Measurements from ENCODE around the gene ACSF3. TPM values are rescaled to one million over a fixed set of nuclear protein-coding genes. Genes with fewer than 3 reads are reported as not detected.
"Not testable (repeated sequence)": the region's sequence is repeated elsewhere in the genome, so short reads cannot be mapped to it uniquely, and the experiment has no call there.

The ACSF3 gene
- total RNA-seq, 1 donor from 2014 or later = 78.0 TPM

DNA sequence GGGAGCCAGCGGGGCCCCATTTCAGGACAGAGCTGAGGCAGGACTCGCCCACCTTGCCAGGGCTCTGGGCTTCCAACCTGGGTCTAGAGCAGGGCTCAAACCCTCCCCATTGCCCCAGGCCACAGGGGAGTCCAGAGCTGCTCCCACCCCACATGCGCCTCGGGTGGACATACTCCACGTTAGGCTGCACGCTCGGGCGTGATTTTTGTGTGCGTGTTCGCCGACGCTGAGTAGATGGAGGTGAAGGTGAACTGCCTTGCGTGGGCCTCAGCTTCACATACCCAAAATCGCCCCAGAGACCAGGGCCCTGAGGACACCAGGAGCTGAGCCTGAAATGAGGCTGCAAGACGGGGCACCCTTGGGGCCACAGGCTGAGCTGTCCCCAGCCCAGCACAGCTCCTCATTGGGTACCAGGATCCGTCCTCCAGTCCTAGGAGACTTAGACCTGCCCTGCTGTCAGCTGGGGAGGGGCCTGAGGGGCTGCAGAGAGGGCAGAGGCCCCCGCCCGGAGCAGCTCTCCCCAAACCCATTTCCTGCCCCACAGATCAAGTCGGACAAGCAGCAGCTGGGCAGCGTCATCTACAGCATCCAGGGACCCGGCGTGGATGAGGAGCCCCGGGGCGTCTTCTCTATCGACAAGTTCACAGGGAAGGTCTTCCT is 86.1 kb downstream of the ACSF3 start:
- Mint-ChIP-seq H3K27me3 (peaks cover 1% of the 10 kb centered on the region), H3K27ac (no peak overlapping the region), H3K4me3 (no peak overlapping the region), H3K9me3 (no peaks in the 10 kb centered on the region), H3K4me1 (no peaks in the 10 kb centered on the region), H3K36me3 (ENCODE audit: low read depth) (no peaks in the 10 kb centered on the region)
- no peak for DNase-seq
- POLR2A ChIA-PET = interaction anchor here (1.2 kb wide), 1 partner anchor 385 kb away, joined by 4 read pairs; no protein-coding TSS in a partner anchor
- intact Hi-C loops (cut with micrococcal nuclease) = loop anchor here (10.0 kb wide), 1 partner anchor 725 kb away; the partner anchor contains the start of gene ZFPM1
- ATAC-seq (ENCODE audit: low read depth) = no peak
- CTCF ChIA-PET = no interaction called here
- no peak for TF ChIP-seq CTCF (IDR thresholded peaks at IDR 0.05)

- no peak for ATAC-seq (ENCODE audit: low read depth)
Measured at GRCh38 chr16:89183463-89183862, 89.8 kb downstream of the ACSF3 start.

DNA sequence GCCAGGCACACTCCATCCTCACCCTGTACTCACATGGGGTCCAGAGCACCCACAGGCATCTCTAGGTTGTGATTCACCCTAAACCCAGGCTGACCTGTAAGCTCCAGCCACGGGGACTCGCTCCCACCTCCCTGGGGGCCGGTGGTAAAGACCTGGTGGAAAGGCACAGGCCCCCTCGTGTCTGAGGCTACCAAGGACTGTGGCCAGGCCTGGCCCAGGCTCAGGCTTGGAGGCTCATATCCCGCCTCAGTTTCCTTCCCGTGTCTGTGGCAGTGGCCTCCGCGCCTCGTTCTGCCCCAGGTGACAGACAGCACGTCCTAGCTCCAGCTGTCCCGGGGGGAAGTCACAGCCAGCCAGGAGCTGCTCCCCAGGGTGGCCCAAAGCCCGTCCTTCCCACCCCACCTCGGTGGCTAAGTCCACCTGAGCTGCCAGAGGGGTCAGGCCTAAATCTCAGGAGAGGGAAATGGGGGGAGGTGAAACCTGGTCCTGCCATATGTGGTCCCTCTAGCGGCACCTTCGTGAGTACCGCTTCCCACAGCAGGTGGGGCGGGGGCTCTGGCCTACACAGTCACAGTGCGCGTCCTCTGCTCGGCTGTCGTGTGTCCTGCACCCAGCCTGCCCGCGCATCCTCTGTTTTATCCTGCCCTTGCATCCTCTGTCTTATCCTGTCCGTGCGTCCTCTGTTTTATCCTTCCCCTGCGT is 90.5 kb downstream of the ACSF3 start:
- ChIA-PET CTCF (no interaction called here), POLR2A (no interaction called here)
- DNase-seq = no peak
- Mint-ChIP-seq H3K36me3 (ENCODE audit: low read depth) (no peaks in the 10 kb centered on the region), H3K9me3 (no peaks in the 10 kb centered on the region), H3K27ac (no peak overlapping the region), H3K4me3 (no peak overlapping the region), H3K27me3 (peaks cover 1% of the 10 kb centered on the region), H3K4me1 (no peaks in the 10 kb centered on the region)
- ATAC-seq (ENCODE audit: low read depth) = no peak
- TF ChIP-seq CTCF (IDR thresholded peaks at IDR 0.05) = no peak
- intact Hi-C loops (cut with micrococcal nuclease) = no loop called here

More at GRCh38 chr16:89183463-89183862, 89.8 kb downstream of the ACSF3 start:
- ChIA-PET POLR2A (no interaction called here), CTCF (no interaction called here)
- Mint-ChIP-seq H3K9me3 (no peaks in the 10 kb centered on the region), H3K27me3 (peaks cover 1% of the 10 kb centered on the region), H3K4me1 (no peaks in the 10 kb centered on the region), H3K36me3 (ENCODE audit: low read depth) (no peaks in the 10 kb centered on the region), H3K4me3 (no peak overlapping the region), H3K27ac (no peak overlapping the region)
- no peak for TF ChIP-seq CTCF (IDR thresholded peaks at IDR 0.05)
- DNase-seq = no peak
- intact Hi-C loops (cut with micrococcal nuclease) = no loop called here

GRCh38 chr16:89184677-89184932 is 91.0 kb downstream of the ACSF3 start:
- Mint-ChIP-seq H3K9me3 (no peaks in the 10 kb centered on the region), H3K4me1 (no peaks in the 10 kb centered on the region), H3K27ac (no peak overlapping the region), H3K27me3 (peaks cover 1% of the 10 kb centered on the region), H3K4me3 (no peak overlapping the region), H3K36me3 (ENCODE audit: low read depth) (no peaks in the 10 kb centered on the region)
- POLR2A ChIA-PET = no interaction called here
- no peak for ATAC-seq (ENCODE audit: low read depth)
- TF ChIP-seq CTCF (IDR thresholded peaks at IDR 0.05) = no peak
- no peak for DNase-seq
- intact Hi-C loops (cut with micrococcal nuclease) = no loop called here
- CTCF ChIA-PET = no interaction called here

DNA sequence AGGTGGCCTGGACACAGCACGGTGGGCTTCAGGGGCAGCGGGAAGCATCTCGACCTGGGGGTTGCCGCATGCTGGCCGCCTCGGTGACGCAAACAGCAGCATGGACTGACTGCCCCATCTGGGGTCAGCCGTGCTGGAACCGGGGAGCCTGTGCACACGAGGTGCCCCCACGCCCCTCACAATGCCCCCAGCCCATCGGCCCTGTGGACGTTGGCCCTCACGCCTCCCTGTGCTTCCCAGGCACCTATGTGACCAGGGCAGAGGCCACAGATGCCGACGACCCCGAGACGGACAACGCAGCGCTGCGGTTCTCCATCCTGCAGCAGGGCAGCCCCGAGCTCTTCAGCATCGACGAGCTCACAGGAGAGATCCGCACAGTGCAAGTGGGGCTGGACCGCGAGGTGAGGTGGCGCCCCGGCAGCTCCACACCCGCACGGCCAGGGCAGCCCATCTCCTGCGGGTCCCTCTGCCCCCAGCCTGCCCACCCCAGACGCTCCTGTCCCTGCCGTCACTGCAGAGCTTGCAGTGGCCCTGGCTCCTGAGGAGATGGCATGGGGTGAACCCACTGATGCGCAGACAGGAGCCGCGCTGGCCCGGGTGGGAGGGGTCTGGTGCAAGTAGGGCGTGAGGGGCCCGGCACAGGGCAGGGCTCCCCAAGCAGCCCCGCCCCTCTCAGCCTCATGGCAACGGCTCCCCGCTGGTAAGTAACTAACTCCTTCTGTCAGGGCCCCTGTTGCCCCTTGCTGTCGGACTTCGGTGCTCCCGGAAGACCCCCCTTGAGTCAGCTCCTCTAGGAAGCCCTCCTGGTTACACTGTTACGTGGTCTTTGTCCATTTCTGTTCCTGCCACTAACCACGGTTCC is 91.5 kb downstream of the ACSF3 start:
- POLR2A ChIA-PET = no interaction called here

DNA sequence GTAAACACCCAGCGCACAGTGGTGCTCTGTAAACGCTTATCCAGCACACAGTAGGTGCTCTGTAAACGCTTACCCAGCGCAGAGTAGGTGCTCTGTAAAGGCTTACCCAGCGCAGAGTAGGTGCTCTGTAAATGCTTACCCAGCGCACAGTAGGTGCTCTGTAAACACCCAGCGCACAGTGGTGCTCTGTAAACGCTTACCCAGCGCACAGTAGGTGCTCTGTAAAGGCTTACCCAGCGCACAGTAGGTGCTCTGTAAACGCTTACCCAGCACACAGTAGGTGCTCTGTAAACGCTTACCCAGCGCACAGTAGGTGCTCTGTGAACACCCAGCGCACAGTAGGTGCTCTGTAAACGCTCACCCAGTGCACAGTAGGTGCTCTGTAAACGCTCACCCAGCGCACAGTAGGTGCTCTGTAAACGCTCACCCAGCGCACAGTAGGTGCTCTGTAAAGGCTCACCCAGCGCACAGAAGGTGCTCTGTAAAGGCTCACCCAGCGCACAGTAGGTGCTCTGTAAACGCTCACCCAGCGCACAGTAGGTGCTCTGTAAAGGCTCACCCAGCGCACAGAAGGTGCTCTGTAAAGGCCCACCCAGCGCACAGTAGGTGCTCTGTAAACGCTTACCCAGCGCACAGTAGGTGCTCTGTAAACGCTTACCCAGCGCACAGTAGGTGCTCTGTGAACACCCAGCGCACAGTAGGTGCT is 92.4 kb downstream of the ACSF3 start:
- POLR2A ChIA-PET; CTCF ChIA-PET; H3K4me1 Mint-ChIP-seq; ATAC-seq (ENCODE audit: low read depth); H3K36me3 Mint-ChIP-seq (ENCODE audit: low read depth); H3K27ac Mint-ChIP-seq; DNase-seq; H3K27me3 Mint-ChIP-seq; intact Hi-C loops (cut with micrococcal nuclease); H3K4me3 Mint-ChIP-seq; H3K9me3 Mint-ChIP-seq: not testable (repeated sequence)

More for the DNA sequence above, 91.5 kb downstream of the ACSF3 start:
- intact Hi-C loops (cut with micrococcal nuclease) = no loop called here
- Mint-ChIP-seq H3K36me3 (ENCODE audit: low read depth) (no peaks in the 10 kb centered on the region), H3K4me3 (no peak overlapping the region), H3K9me3 (no peaks in the 10 kb centered on the region), H3K27me3 (peaks cover 1% of the 10 kb centered on the region), H3K4me1 (no peaks in the 10 kb centered on the region), H3K27ac (no peak overlapping the region)
- CTCF ChIA-PET = no interaction called here
- no peak for TF ChIP-seq CTCF (IDR thresholded peaks at IDR 0.05)
- DNase-seq (no peak), ATAC-seq (ENCODE audit: low read depth) (peak; percentile 36)

DNA sequence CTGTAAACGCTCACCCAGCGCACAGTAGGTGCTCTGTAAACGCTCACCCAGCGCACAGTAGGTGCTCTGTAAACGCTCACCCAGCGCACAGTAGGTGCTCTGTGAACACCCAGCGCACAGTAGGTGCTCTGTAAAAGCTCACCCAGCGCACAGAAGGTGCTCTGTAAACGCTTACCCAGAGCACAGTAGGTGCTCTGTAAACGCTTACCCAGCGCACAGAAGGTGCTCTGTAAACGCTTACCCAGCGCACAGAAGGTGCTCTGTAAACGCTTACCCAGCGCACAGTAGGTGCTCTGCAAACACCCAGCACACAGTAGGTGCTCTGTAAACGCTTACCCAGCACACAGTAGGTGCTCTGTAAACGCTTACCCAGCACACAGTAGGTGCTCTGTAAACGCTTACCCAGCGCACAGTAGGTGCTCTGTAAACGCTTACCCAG is 93.0 kb downstream of the ACSF3 start:
- H3K27me3 Mint-ChIP-seq; H3K4me1 Mint-ChIP-seq; CTCF ChIA-PET; DNase-seq; H3K4me3 Mint-ChIP-seq; POLR2A ChIA-PET; ATAC-seq (ENCODE audit: low read depth); H3K9me3 Mint-ChIP-seq; H3K36me3 Mint-ChIP-seq (ENCODE audit: low read depth); H3K27ac Mint-ChIP-seq; intact Hi-C loops (cut with micrococcal nuclease): not testable (repeated sequence)

All from activated B cell treated with CpG ODN at 0.5 μM for 24 hours (primary cell).